PC-3 (cell line): ENCODE data around the gene GLG1. TPM values are rescaled to one million over a fixed set of nuclear protein-coding genes. Genes with fewer than 3 reads are reported as not detected.

Source experiments
- ATAC-seq: fragments of 200-7000 bp; cut with Tn5 transposase; 2 replicates; pipeline ENCODE4 v1.9.1; 2020; ENCODE audit warnings: mild to moderate bottlenecking, moderate library complexity
- BruUV-seq: library from RNA; stranded (reverse); fragments of 400-500 nt; replicated peaks from 2 replicates; lab custom pipeline; 2021; lab: Mats Ljungman, UMichigan
- CTCF ChIA-PET: fragments of 300-600 bp; sonication (Branson Sonifier 250); formaldehyde crosslinking; loops from one replicate; lab custom pipeline; 2022; ENCODE audit warnings: antibody characterized with exemption; lab: Charles Lee
- POLR2A ChIA-PET: fragments of 300-600 bp; sonication (Branson Sonifier 250); formaldehyde crosslinking; loops from one replicate; lab custom pipeline; 2022; ENCODE audit warnings: antibody characterized with exemption; ENCODE audit not compliant: unreplicated experiment; lab: Charles Lee
- DNase-seq: peaks from one replicate; pipeline ENCODE4 v3.0.0-alpha.2; 2015
- H2AFZ ChIP-seq: fragments of 300-600 bp; sonication (generic); 2 replicates; pipeline ENCODE4 v1.6.0; 2016; ENCODE audit warnings: antibody characterized with exemption, low read length
- H3F3A ChIP-seq: fragments of 300-600 bp; sonication (generic); one replicate; pipeline ENCODE4 v1.6.0; 2017; ENCODE audit warnings: antibody characterized with exemption, low read length, control low read depth, mild to moderate bottlenecking; ENCODE audit not compliant: unreplicated experiment
- H3K27ac ChIP-seq: fragments of 300-600 bp; sonication (generic); 2 replicates; pipeline ENCODE4 v1.5.1; 2016; ENCODE audit warnings: mild to moderate bottlenecking, low read length
- H3K27me3 ChIP-seq: fragments of 300-600 bp; sonication (generic); 2 replicates; pipeline ENCODE4 v1.6.1; 2016; ENCODE audit warnings: low read length, mixed read lengths
- H3K36me3 ChIP-seq: fragments of 300-600 bp; sonication (generic); 2 replicates; pipeline ENCODE4 v1.6.1; 2016; ENCODE audit warnings: low read depth, mixed run types, low read length, mixed read lengths
- H3K4me1 ChIP-seq: fragments of 300-600 bp; sonication (generic); 2 replicates; pipeline ENCODE4 v1.5.1; 2016; ENCODE audit warnings: low read length; ENCODE audit not compliant: insufficient read depth
- H3K4me2 ChIP-seq: fragments of 300-600 bp; sonication (generic); 2 replicates; pipeline ENCODE4 v1.6.0; 2016; ENCODE audit warnings: low read length
- H3K4me3 ChIP-seq: fragments of 300-600 bp; sonication (generic); 2 replicates; pipeline ENCODE4 v1.5.1; 2016; ENCODE audit warnings: mild to moderate bottlenecking, low read length, mixed read lengths
- H3K79me2 ChIP-seq: fragments of 300-600 bp; sonication (generic); 2 replicates; pipeline ENCODE4 v1.6.1; 2017; ENCODE audit warnings: low read length, mixed read lengths
- H3K9ac ChIP-seq: fragments of 300-600 bp; sonication (generic); 2 replicates; pipeline ENCODE4 v1.6.0; 2016; ENCODE audit warnings: mild to moderate bottlenecking, low read length
- H3K9me2 ChIP-seq: fragments of 300-600 bp; sonication (generic); replicated peaks from 2 replicates; pipeline ENCODE4 v1.6.1; 2016; ENCODE audit warnings: mixed run types, low read length, mixed read lengths
- H3K9me3 ChIP-seq: fragments of 300-600 bp; sonication (generic); 2 replicates; pipeline ENCODE4 v1.6.1; 2016; ENCODE audit warnings: low read length, mixed read lengths
- H4K20me1 ChIP-seq: fragments of 300-600 bp; sonication (generic); 2 replicates; pipeline ENCODE4 v1.6.1; 2016; ENCODE audit warnings: low read length, mixed read lengths
- CTCF ChIP-seq: fragments of 300-600 bp; sonication (generic); conservative IDR thresholded peaks from 2 replicates; pipeline ENCODE4 v1.5.1; 2017; ENCODE audit warnings: antibody characterized with exemption, low read depth, mild to moderate bottlenecking, low read length
- EZH2 ChIP-seq: fragments of 300-600 bp; sonication (generic); IDR thresholded peaks from one replicate; pipeline ENCODE4 v1.6.1; 2017; ENCODE audit warnings: antibody characterized with exemption, mild to moderate bottlenecking, low read length; ENCODE audit not compliant: unreplicated experiment
- EZH2phosphoT487 ChIP-seq: fragments of 300-600 bp; sonication (generic); IDR thresholded peaks from 2 replicates; pipeline ENCODE4 v1.6.1; 2018; ENCODE audit warnings: mild to moderate bottlenecking, antibody characterized with exemption, low read length, borderline replicate concordance
- intact Hi-C: fragments of 100-400 bp; cut with micrococcal nuclease; formaldehyde crosslinking; loops from 2 replicates; pipeline ENCODE4 v1.9.0; 2023
- total RNA-seq: library from RNA; depleted of rRNA; stranded (reverse); fragments of >200 nt; gene quantifications from 2 replicates; pipeline ENCODE4 v1.2.3, GENCODE V29; 2014

Gene GLG1
- total RNA-seq, 1 experiment from 2014 or later: 63.5 TPM

DNA sequence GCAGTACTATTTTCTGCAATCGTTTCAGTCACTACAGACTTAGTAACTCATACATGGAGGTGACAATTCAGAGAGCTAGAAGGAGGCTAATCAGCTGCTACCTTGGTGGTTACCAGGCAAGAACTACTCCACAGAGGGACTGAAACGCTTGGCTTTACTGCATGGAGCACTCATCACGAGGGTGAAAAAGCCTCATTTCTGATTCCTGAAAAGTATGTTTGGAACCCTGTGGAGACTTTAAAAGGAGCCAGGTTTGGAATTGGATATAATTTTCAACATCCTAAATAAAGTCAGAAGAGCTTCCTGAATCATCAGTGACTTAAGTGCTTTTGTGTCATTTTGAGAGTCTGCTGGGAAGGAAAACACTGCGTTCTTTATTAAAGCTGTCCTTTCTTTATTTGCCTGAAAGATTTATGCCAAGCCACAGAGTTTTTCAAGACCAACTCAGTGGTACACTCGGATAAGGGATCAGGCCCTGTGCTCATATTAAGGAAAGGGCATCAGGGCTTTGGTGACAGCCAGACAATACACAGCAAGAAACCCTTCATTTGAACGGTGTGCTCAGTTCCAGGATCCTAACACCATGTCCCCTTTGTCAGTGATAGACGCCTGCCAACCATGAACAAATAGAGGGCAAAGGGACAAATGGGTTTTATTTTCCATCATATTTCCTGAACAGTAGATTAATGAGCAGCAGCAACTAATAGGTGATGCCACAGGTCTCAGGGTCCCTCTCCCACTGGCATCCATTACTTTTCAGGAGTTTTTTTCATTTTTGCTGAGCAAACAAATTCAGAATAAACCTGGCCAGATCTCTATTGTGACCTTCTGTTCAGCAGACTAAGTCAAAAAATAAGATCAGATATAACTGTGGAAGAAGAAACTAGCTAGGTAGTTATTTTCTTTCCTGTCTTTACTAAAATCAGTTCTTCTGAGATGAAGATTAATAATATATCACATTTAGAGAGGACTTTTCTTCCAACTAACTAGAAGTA, 105.1 kb downstream of the GLG1 start:
- no peak for ATAC-seq
- POLR2A ChIA-PET: no interaction called here
- H3K4me3 ChIP-seq: no peak overlapping the region
- H3K9me3 ChIP-seq: no peaks in the 10 kb centered on the region
- no peaks in the 10 kb centered on the region for H3K79me2 ChIP-seq
- H3K9me2 ChIP-seq: no peaks in the 10 kb centered on the region
- no peaks in the 10 kb centered on the region for H4K20me1 ChIP-seq
- DNase-seq: no peak
- no peaks in the 10 kb centered on the region for H3F3A ChIP-seq
- H2AFZ ChIP-seq: no peak overlapping the region
- no peaks in the 10 kb centered on the region for H3K36me3 ChIP-seq
- H3K4me2 ChIP-seq: no peak overlapping the region
- H3K27ac ChIP-seq: no peak overlapping the region
- intact Hi-C loops: no loop called here
- TF ChIP-seq EZH2: no peak
- TF ChIP-seq EZH2phosphoT487: no peak
- no peak for TF ChIP-seq CTCF
- H3K9ac ChIP-seq: no peak overlapping the region
- no peaks in the 10 kb centered on the region for H3K27me3 ChIP-seq
- BruUV-seq: TSS peak; percentile 24
- no peaks in the 10 kb centered on the region for H3K4me1 ChIP-seq
- CTCF ChIA-PET: no interaction called here

DNA sequence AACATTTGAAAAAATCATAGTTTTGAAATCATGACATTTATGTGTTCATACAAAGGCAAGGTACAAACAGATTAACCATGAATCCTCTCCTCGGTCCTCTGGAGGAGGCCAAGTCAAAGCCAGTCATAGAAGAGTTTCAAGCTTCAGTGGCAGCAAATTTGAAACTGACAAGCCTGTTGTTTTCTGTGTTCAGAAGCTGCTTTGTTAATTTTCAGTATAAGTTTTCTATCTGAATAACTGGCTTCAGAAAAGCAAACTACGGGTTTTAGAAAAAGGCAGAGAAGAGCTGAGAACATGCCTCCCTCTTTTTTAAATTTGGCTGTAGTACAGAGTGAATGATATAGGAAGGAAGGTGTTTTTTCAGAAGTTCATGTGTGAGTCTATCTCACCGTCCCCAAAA, 106.0 kb downstream of the GLG1 start:
- Histone ChIP-seq H3K4me2 (no peak overlapping the region), H3K79me2 (no peaks in the 10 kb centered on the region), H3K9me2 (no peaks in the 10 kb centered on the region), H2AFZ (no peak overlapping the region), H3K36me3 (no peaks in the 10 kb centered on the region; the same call in 1 of the 2 replicates), H3K4me3 (no peak overlapping the region), H3K4me1 (no peaks in the 10 kb centered on the region), H3K9ac (no peak overlapping the region), H4K20me1 (no peaks in the 10 kb centered on the region), H3F3A (no peaks in the 10 kb centered on the region), H3K9me3 (no peaks in the 10 kb centered on the region), H3K27ac (no peak overlapping the region), H3K27me3 (no peaks in the 10 kb centered on the region)
- POLR2A ChIA-PET: no interaction called here
- intact Hi-C loops: no loop called here
- CTCF ChIA-PET: interaction anchor here (0.5 kb wide), 1 partner anchor 104 kb away, joined by 3 read pairs; no protein-coding TSS in a partner anchor
- ATAC-seq: no peak
- no TSS peak for BruUV-seq
- no peak for TF ChIP-seq EZH2
- no peak for TF ChIP-seq EZH2phosphoT487
- no peak for TF ChIP-seq CTCF
- no peak for DNase-seq

DNA sequence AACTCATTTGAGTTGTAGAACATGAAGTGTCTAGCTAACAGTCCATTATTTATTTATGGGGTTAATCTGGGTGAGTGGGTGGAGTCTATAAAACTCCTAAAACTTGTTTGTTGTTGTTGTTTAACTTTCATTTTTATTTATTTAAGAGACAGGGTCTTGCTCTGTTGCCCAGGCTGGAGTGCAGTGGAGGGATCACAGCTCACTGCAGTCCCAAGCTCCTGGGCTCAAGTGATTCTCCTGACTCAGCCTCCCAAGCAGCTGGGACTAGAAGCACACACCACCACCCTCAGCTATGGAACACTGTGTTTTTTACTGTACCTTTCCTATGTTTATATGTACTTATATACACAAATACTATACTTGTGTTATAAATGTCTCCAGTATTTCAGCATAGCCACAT, 107.8 kb downstream of the GLG1 start:
- BruUV-seq: no TSS peak
- no peaks in the 10 kb centered on the region for H3K9me2 ChIP-seq
- no peaks in the 10 kb centered on the region for H3K9me3 ChIP-seq
- intact Hi-C loops: no loop called here
- H2AFZ ChIP-seq: no peak overlapping the region
- ATAC-seq (no peak), DNase-seq (no peak)
- CTCF ChIA-PET: no interaction called here
- no peaks in the 10 kb centered on the region for H3K79me2 ChIP-seq
- H3K27ac ChIP-seq: no peak overlapping the region
- no peak for TF ChIP-seq CTCF
- TF ChIP-seq EZH2: no peak
- no peak for TF ChIP-seq EZH2phosphoT487
- H3K4me2 ChIP-seq: no peak overlapping the region
- H3K36me3 ChIP-seq: no peaks in the 10 kb centered on the region; the same call in 1 of the 2 replicates
- H4K20me1 ChIP-seq: no peaks in the 10 kb centered on the region
- H3K9ac ChIP-seq: no peak overlapping the region
- no peak overlapping the region for H3K4me3 ChIP-seq
- H3K27me3 ChIP-seq: no peaks in the 10 kb centered on the region
- H3K4me1 ChIP-seq: no peaks in the 10 kb centered on the region
- H3F3A ChIP-seq: no peaks in the 10 kb centered on the region
- POLR2A ChIA-PET: interaction anchor here (0.6 kb wide), 1 partner anchor 157 kb away, joined by 17 read pairs; no protein-coding TSS in a partner anchor
